GM12878 (cell line): ENCODE results near the gene SYT12. TPM values are rescaled to one million over a fixed set of nuclear protein-coding genes. Genes with fewer than 3 reads are reported as not detected.
A peak's percentile ranks its signal among the peaks of the same experiment; 100 is the strongest.

ENCODE experiments used
- ATAC-seq: fragments of 200-7000 bp; cut with Tn5 transposase; 3 replicates; pipeline ENCODE4 v1.9.1; 2020; ENCODE audit warnings: mild to moderate bottlenecking, moderate library complexity
- BruUV-seq: library from RNA; stranded (reverse); fragments of 400-500 nt; replicated peaks from 2 replicates; lab custom pipeline; 2021; lab: Mats Ljungman, UMichigan
- CTCF ChIA-PET: fragments of 300-600 bp; sonication (Branson Sonifier 250); formaldehyde crosslinking; extraction: SDS; loops from one replicate; lab custom pipeline; 2021; ENCODE audit warnings: inconsistent platforms; lab: Yijun Ruan, JAX
- POLR2A ChIA-PET: fragments of 350-600 bp; formaldehyde crosslinking; extraction: SDS; loops from one replicate; lab custom pipeline; 2021; ENCODE audit warnings: inconsistent platforms; lab: Charles Lee
- RAD21 ChIA-PET: fragments of 300-600 bp; sonication (Branson Sonifier 250); formaldehyde crosslinking; loops from one replicate; lab custom pipeline; 2023; ENCODE audit warnings: antibody characterized with exemption; ENCODE audit not compliant: unreplicated experiment; lab: Charles Lee
- SMC1A ChIA-PET: fragments of 300-600 bp; sonication (Branson Sonifier 250); formaldehyde crosslinking; loops from one replicate; lab custom pipeline; 2023; ENCODE audit not compliant: unreplicated experiment, uncharacterized antibody; lab: Charles Lee
- DNase-seq: peaks from one replicate; pipeline ENCODE4 v3.0.0-alpha.2; 2011; ENCODE audit warnings: low read depth, low spot score
- FAIRE-seq: peaks from 3 replicates; lab custom pipeline; 2011; peaks lifted over from hg19 to GRCh38; lab: Jason Lieb, UNC
- H2AFZ ChIP-seq: 2 replicates; pipeline ENCODE4 v1.6.0; 2011; ENCODE audit warnings: low read depth, low read length, control low read depth; ENCODE audit not compliant: control insufficient read depth
- H3K27ac ChIP-seq: 2 replicates; pipeline ENCODE4 v1.5.1; 2011; ENCODE audit warnings: control low read depth; ENCODE audit not compliant: control insufficient read depth, insufficient read depth
- H3K27me3 ChIP-seq, 2 experiments: replicated peaks in 1 of 2; 2 replicates each; pipeline versions ENCODE4 v1.6.0 to v1.6.1; 2011; ENCODE audit warnings: low read length in 1 of 2; ENCODE audit not compliant: control insufficient read depth in 2 of 2, insufficient read depth in 2 of 2
- H3K36me3 ChIP-seq, 2 experiments: 2 replicates each; pipeline ENCODE4 v1.5.1; 2011; ENCODE audit warnings: low read length in 1 of 2; ENCODE audit not compliant: control insufficient read depth in 2 of 2, insufficient read depth in 2 of 2
- H3K4me1 ChIP-seq: 2 replicates; pipeline ENCODE4 v1.6.1; 2011; ENCODE audit warnings: mild to moderate bottlenecking, low read length, moderate library complexity, mixed read lengths; ENCODE audit not compliant: control insufficient read depth, insufficient read depth
- H3K4me2 ChIP-seq: 2 replicates; pipeline ENCODE4 v1.6.0; 2011; ENCODE audit warnings: control low read depth; ENCODE audit not compliant: control insufficient read depth, insufficient read depth
- H3K4me3 ChIP-seq: fragments of 200-600 bp; sonication (generic); 2 replicates; pipeline ENCODE4 v1.5.1; 2016
- H3K79me2 ChIP-seq: 2 replicates; pipeline ENCODE4 v1.6.0; 2011; ENCODE audit warnings: low read length; ENCODE audit not compliant: control insufficient read depth, insufficient read depth
- H3K9ac ChIP-seq: 2 replicates; pipeline ENCODE4 v1.8.0; 2011; ENCODE audit warnings: low read length, control low read depth, mixed read lengths; ENCODE audit not compliant: control insufficient read depth, insufficient read depth
- H3K9me3 ChIP-seq: replicated peaks from 3 replicates; pipeline ENCODE4 v1.5.1; 2011; ENCODE audit warnings: mild to moderate bottlenecking, low read length; ENCODE audit not compliant: control insufficient read depth, insufficient read depth
- H4K20me1 ChIP-seq: 2 replicates; pipeline ENCODE4 v1.6.0; 2011; ENCODE audit not compliant: control insufficient read depth, insufficient read depth
- MYB ChIP-seq: fragments of 150-350 bp; IDR thresholded peaks from 2 replicates; pipeline ENCODE4 v1.6.1; 2014; ENCODE audit warnings: mild to moderate bottlenecking, low read depth, low read length, borderline replicate concordance
- POU2F2 ChIP-seq: IDR thresholded peaks from 3 replicates; pipeline ENCODE4 v1.6.1; 2011; ENCODE audit warnings: low read depth, mild to moderate bottlenecking, low read length, borderline replicate concordance
- RUNX3 ChIP-seq: IDR thresholded peaks from 2 replicates; pipeline ENCODE4 v1.6.1; 2012; ENCODE audit warnings: low read length, inconsistent platforms
- SREBF1 ChIP-seq: IDR thresholded peaks from 2 replicates; pipeline ENCODE4 v1.6.1; 2012; ENCODE audit warnings: mild to moderate bottlenecking, low read length
- SUZ12 ChIP-seq: fragments of 200-600 bp; sonication (generic); IDR thresholded peaks from one replicate; pipeline ENCODE4 v1.6.1; 2018; ENCODE audit warnings: antibody characterized with exemption, mild to moderate bottlenecking; ENCODE audit not compliant: unreplicated experiment
- WGBS: methylation state at CpG from one replicate; pipeline ENCODE4 v1.1.6; 2016; ENCODE audit warnings: low lambda C conversion rate; ENCODE audit not compliant: insufficient replicate concordance, insufficient coverage; ENCODE audit errors: missing lambda C conversion rate; 5-methylcytosine and 5-hydroxymethylcytosine counted together
- in situ Hi-C: fragments of 300-500 bp; cut with MboI; formaldehyde crosslinking; loops from 9 replicates; pipeline ENCODE4 v1.14.3; 2018; ENCODE audit warnings: mixed read lengths
- intact Hi-C: fragments of 100-400 bp; cut with micrococcal nuclease; formaldehyde crosslinking; loops from one replicate; pipeline ENCODE4 v1.14.2; 2022; ENCODE audit not compliant: unreplicated experiment
- polyA plus RNA-seq, 11 experiments: library from polyadenylated mRNA; depleted of rRNA in 4 of 11; unstranded in 6 of 11; stranded (reverse) in 5 of 11; fragments of >200 nt; fragmentation: Nextera tagmentation in 4 of 11; fragmentation: Illumina TruSeq in 1 of 11; extraction: Ambion mirVana in 4 of 11; extraction: Trizol in 1 of 11; gene quantifications; 1 replicate in 1 of 11; 2 replicates in 10 of 11; pipeline versions ENCODE4 v1.2.1 to v1.2.3, GENCODE V29; 2011 to 2016; ENCODE audit warnings: inconsistent platforms in 2 of 11, missing spikeins in 2 of 11, low read depth in 1 of 11
- total RNA-seq, 4 experiments: library from RNA; depleted of rRNA in 3 of 4; stranded (reverse); fragments of >200 nt in 3 of 4; fragmentation: Illumina TruSeq in 1 of 4; extraction: Trizol in 1 of 4; gene quantifications; 2 replicates each; pipeline versions ENCODE4 v1.2.1 to v1.2.3, GENCODE V29; 2013 to 2021
- TF ChIP-seq, protein P1 (sequence below): IDR thresholded peaks from 2 replicates; pipeline ENCODE4 v1.6.1; 2012; ENCODE audit warnings: improper control_type of control experiment, low read depth, low read length; ENCODE audit not compliant: insufficient replicate concordance

SYT12 gene
- total and polyA plus RNA-seq, 10 of the 15 experiments (the other 5 are each of a cell fraction or from before 2014, with no cell fraction given), result 0.02 to 2.3 (median 0.84) TPM; not detected in 1

DNA sequence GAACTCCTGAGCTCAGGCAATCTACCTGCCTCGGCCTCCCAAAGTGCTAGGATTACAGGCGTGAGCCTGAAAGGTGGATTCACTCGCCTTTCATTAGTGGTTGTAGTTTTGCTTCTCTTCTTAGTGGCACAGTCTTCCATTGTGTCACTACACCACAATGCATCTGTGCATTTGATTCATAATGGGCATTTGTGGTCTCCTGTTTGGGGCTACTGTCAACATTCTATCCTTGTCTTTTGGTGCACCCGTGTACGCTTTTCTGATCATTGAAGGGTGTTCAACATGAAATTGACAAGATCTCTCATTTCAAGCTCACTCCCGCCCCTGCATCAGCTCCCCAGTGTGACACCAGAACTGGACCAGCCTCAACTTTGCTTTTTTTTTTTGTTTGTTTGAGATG is 2.0 kb upstream of the SYT12 start (continued):
- TF ChIP-seq, protein P1, sequence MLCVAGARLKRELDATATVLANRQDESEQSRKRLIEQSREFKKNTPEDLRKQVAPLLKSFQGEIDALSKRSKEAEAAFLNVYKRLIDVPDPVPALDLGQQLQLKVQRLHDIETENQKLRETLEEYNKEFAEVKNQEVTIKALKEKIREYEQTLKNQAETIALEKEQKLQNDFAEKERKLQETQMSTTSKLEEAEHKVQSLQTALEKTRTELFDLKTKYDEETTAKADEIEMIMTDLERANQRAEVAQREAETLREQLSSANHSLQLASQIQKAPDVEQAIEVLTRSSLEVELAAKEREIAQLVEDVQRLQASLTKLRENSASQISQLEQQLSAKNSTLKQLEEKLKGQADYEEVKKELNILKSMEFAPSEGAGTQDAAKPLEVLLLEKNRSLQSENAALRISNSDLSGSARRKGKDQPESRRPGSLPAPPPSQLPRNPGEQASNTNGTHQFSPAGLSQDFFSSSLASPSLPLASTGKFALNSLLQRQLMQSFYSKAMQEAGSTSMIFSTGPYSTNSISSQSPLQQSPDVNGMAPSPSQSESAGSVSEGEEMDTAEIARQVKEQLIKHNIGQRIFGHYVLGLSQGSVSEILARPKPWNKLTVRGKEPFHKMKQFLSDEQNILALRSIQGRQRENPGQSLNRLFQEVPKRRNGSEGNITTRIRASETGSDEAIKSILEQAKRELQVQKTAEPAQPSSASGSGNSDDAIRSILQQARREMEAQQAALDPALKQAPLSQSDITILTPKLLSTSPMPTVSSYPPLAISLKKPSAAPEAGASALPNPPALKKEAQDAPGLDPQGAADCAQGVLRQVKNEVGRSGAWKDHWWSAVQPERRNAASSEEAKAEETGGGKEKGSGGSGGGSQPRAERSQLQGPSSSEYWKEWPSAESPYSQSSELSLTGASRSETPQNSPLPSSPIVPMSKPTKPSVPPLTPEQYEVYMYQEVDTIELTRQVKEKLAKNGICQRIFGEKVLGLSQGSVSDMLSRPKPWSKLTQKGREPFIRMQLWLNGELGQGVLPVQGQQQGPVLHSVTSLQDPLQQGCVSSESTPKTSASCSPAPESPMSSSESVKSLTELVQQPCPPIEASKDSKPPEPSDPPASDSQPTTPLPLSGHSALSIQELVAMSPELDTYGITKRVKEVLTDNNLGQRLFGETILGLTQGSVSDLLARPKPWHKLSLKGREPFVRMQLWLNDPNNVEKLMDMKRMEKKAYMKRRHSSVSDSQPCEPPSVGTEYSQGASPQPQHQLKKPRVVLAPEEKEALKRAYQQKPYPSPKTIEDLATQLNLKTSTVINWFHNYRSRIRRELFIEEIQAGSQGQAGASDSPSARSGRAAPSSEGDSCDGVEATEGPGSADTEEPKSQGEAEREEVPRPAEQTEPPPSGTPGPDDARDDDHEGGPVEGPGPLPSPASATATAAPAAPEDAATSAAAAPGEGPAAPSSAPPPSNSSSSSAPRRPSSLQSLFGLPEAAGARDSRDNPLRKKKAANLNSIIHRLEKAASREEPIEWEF, result no peak
- peak; percentile 93 for TF ChIP-seq RUNX3
- TF ChIP-seq SREBF1, result no peak
- no peak for TF ChIP-seq MYB

DNA sequence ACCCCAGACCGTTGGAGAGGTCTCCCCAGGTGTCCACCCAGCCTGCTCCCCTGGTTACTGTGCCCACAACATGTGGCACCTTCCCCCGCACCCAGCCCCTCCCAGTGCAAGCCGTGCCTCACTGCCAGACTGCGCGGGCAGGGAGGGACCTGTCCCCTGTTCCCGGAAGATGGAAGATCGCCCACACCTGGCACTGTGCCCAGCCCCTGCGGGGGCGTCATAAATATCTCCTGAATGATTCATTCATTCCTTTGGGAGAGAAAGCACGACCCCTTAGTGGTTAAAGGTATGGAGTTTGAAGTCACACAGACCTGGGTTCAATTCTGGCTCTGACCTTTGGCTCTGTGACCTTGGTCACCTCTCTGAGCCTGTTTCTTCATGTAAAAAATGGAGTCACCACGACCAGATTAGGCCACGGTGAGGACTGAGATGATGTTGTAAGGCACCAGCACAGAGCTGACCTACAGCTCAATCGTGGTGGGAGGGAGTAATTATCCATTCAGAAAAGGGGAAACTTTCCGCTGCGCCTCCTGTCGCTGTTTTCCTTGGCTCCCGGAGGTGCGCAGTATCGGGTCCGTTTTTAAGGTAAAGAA is 497 bp upstream of the SYT12 start:
- H3K4me1 ChIP-seq, result peaks cover 23% of the 10 kb centered on the region
- no peak overlapping the region for H3K4me2 ChIP-seq
- no TSS peak for BruUV-seq
- no peak for DNase-seq
- no peak for FAIRE-seq
- no peak for ATAC-seq
- SMC1A ChIA-PET, result no interaction called here
- no peak overlapping the region for H3K9ac ChIP-seq
- H3K27ac ChIP-seq, result no peak overlapping the region
- peaks cover 0 to 8% of the 10 kb centered on the region in 2 experiments; a peak in 3 of 4 replicates for H3K27me3 ChIP-seq
- WGBS, result 53% methylated on average over 20 of the region's 20 CpGs
- intact Hi-C loops (no loop called here), in situ Hi-C loops (no loop called here)
- CTCF ChIA-PET, result interaction anchor here (1.0 to 1.2 kb wide), 3 partner anchors 15 to 24 kb away, joined by 3 read pairs; no protein-coding TSS in a partner anchor
- no peaks in the 10 kb centered on the region for H3K36me3 ChIP-seq
- TF ChIP-seq POU2F2, result no peak
- peak; percentile 35 for TF ChIP-seq SUZ12
- no peaks in the 10 kb centered on the region; the same call in 2 of the 3 replicates for H3K9me3 ChIP-seq
- no peak overlapping the region for H3K4me3 ChIP-seq
- H2AFZ ChIP-seq, result no peak overlapping the region
- RAD21 ChIA-PET, result interaction anchor here (0.7 kb wide), 1 partner anchor 579 kb away, joined by 3 read pairs; no protein-coding TSS in a partner anchor
- POLR2A ChIA-PET, result no interaction called here
- H3K79me2 ChIP-seq, result no peaks in the 10 kb centered on the region
- no peaks in the 10 kb centered on the region for H4K20me1 ChIP-seq
